Colonic mucosa (tissue), 4 donors: ENCODE measurements around the gene HSD11B1L. TPM values are rescaled to one million over a fixed set of nuclear protein-coding genes. Genes with fewer than 3 reads are reported as not detected.

ENCODE experiments used
- DNase-seq: peaks from one replicate; pipeline ENCODE4 v3.0.0-alpha.2; 2020
- H3K27ac ChIP-seq: fragments of 200-600 bp; one replicate; pipeline ENCODE4 v1.8.0; 2021
- H3K27me3 ChIP-seq: fragments of 200-600 bp; one replicate; pipeline ENCODE4 v1.8.0; 2021
- H3K36me3 ChIP-seq: fragments of 200-600 bp; one replicate; pipeline ENCODE4 v1.8.0; 2021
- H3K4me1 ChIP-seq: fragments of 200-600 bp; one replicate; pipeline ENCODE4 v1.8.0; 2021; ENCODE audit warnings: mild to moderate bottlenecking
- H3K4me3 ChIP-seq: fragments of 200-600 bp; one replicate; pipeline ENCODE4 v1.8.0; 2021
- H3K9ac ChIP-seq, 2 donors: one replicate each; pipeline ENCODE4 v1.7.0; 2013; ENCODE audit warnings: control low read depth in 2 of 2, low read depth in 2 of 2, low read length in 2 of 2
- H3K9me3 ChIP-seq: fragments of 200-600 bp; one replicate; pipeline ENCODE4 v1.8.0; 2021
- CTCF ChIP-seq: fragments of 200-600 bp; IDR thresholded peaks from one replicate; pipeline ENCODE4 v1.8.0; 2022; ENCODE audit warnings: antibody characterized with exemption, mild to moderate bottlenecking
- intact Hi-C: fragments of 100-400 bp; cut with DNase I; formaldehyde crosslinking; loops from one replicate; pipeline ENCODE4 v1.14.1; 2022
- total RNA-seq, 2 donors: library from RNA; stranded (reverse); fragmentation: NEBNext Ultra II Directional in 1 of 2; extraction: Animal tissue kit (Norgen Biotek cat#: 25700) in 1 of 2; gene quantifications; one replicate each; pipeline ENCODE4 v1.2.1, GENCODE V29; 2021
- donor health status: healthy.
- donor health status: DM: no; HTN: no; CAD: no.
- donor health status: DM: no; HTN: no; CAD: no.

HSD11B1L gene
- total RNA-seq, 2 donors from 2014 or later, result 3.2 to 3.4 TPM

- DNase-seq, result no peak
- H3K36me3 ChIP-seq, result peaks cover 3% of the 10 kb centered on the region
- no peak for TF ChIP-seq CTCF
- H3K4me1 ChIP-seq, result peaks cover 12% of the 10 kb centered on the region
- H3K9me3 ChIP-seq, result no peaks in the 10 kb centered on the region
- no peak overlapping the region for H3K9ac ChIP-seq
- H3K4me3 ChIP-seq, result no peak overlapping the region
- H3K27ac ChIP-seq, result no peak overlapping the region
- H3K27me3 ChIP-seq, result no peaks in the 10 kb centered on the region
- intact Hi-C loops, result no loop called here
These were observed 36.5 kb downstream of the HSD11B1L start for GRCh38 chr19:5717215-5717935.

GRCh38 chr19:5718037-5718578, 37.3 kb downstream of the HSD11B1L start:
- no peak for DNase-seq
- intact Hi-C loops, result no loop called here
- H3K9me3 ChIP-seq, result no peaks in the 10 kb centered on the region
- H3K27ac ChIP-seq, result no peak overlapping the region
- no peak overlapping the region for H3K9ac ChIP-seq
- H3K4me1 ChIP-seq, result peaks cover 12% of the 10 kb centered on the region
- no peak overlapping the region for H3K4me3 ChIP-seq
- TF ChIP-seq CTCF, result no peak
- H3K27me3 ChIP-seq, result no peaks in the 10 kb centered on the region
- peaks cover 3% of the 10 kb centered on the region for H3K36me3 ChIP-seq

- Histone ChIP-seq H3K4me3 (peak overlapping the region; percentile 100), H3K9me3 (no peaks in the 10 kb centered on the region)
- no peak for DNase-seq
These were observed 37.9 kb downstream of the HSD11B1L start for GRCh38 chr19:5718579-5719273.

GRCh38 chr19:5719274-5719960, 38.6 kb downstream of the HSD11B1L start:
- Histone ChIP-seq H3K4me1 (peaks cover 12% of the 10 kb centered on the region), H3K9ac (peak overlapping the region; percentile 87 to 91), H3K27me3 (no peaks in the 10 kb centered on the region), H3K4me3 (peak overlapping the region; percentile 100), H3K36me3 (no peaks in the 10 kb centered on the region), H3K27ac (peak overlapping the region; percentile 91), H3K9me3 (no peaks in the 10 kb centered on the region)
- no peak for TF ChIP-seq CTCF
- intact Hi-C loops, result no loop called here
- DNase-seq, result no peak

More at GRCh38 chr19:5718579-5719273, 37.9 kb downstream of the HSD11B1L start:
- no peak overlapping the region for H3K27ac ChIP-seq
- no peaks in the 10 kb centered on the region for H3K36me3 ChIP-seq
- intact Hi-C loops, result no loop called here
- peak overlapping the region; percentile 87 to 91 for H3K9ac ChIP-seq
- no peaks in the 10 kb centered on the region for H3K27me3 ChIP-seq
- TF ChIP-seq CTCF, result no peak
- H3K4me1 ChIP-seq, result peaks cover 12% of the 10 kb centered on the region

- H3K36me3 ChIP-seq, result no peaks in the 10 kb centered on the region
- peak within 1 kb of the TSS; percentile 100 for H3K4me3 ChIP-seq
- intact Hi-C loops, result no loop called here
- peak within 1 kb of the TSS; percentile 87 to 91 for H3K9ac ChIP-seq
- H3K9me3 ChIP-seq, result no peaks in the 10 kb centered on the region
- H3K4me1 ChIP-seq, result peaks cover 12% of the 10 kb centered on the region
- H3K27me3 ChIP-seq, result no peaks in the 10 kb centered on the region
- DNase-seq, result peak; percentile 98
- peak; percentile 95 for TF ChIP-seq CTCF
- peak within 1 kb of the TSS; percentile 91 for H3K27ac ChIP-seq
These were observed 39.3 kb downstream of the HSD11B1L start, which contains the start of the genes CATSPERD and LONP1 for GRCh38 chr19:5719961-5720790. Gene CATSPERD (plus strand): TSS chr19:5720637. CDS start chr19:5720738, 101 bp downstream. Gene LONP1 (minus strand): TSS chr19:5720146. CDS start chr19:5720132, 14 bp downstream.
